ENCODE results near the gene CCDC40.
"Not testable (repeated sequence)": the region's sequence is repeated elsewhere in the genome, so short reads cannot be mapped to it uniquely, and the experiment has no call there.

The CCDC40 gene

GRCh38 chr17:80035937-80036714 lies at the start of gene CCDC40:
CCDC40 (plus strand) TSS chr17:80036642; CDS start chr17:80036663, 21 bp downstream.
- peak; percentile 31 to 47 (median 34) for DNase-seq (ENCODE audit: low read depth in 3 of 3, low spot score in 1 of 3)

- DNase-seq (ENCODE audit: low read depth in 3 of 3, low spot score in 1 of 3), result no peak
Observed at GRCh38 chr17:79987187-79987934, 49.1 kb upstream of the CCDC40 start.

- DNase-seq (ENCODE audit: low read depth in 3 of 3, low spot score in 1 of 3), result no peak
Observed at GRCh38 chr17:79987935-79988184, 48.6 kb upstream of the CCDC40 start.

- DNase-seq (ENCODE audit: low read depth in 3 of 3, low spot score in 1 of 3), result no peak
Observed at GRCh38 chr17:79988185-79988971, 48.1 kb upstream of the CCDC40 start.

GRCh38 chr17:79989106-79989835 lies 47.2 kb upstream of the CCDC40 start:
- no peak for DNase-seq (ENCODE audit: low read depth in 3 of 3, low spot score in 1 of 3)

- DNase-seq (ENCODE audit: low read depth in 3 of 3, low spot score in 1 of 3), result no peak
Observed at GRCh38 chr17:79990051-79990592, 46.3 kb upstream of the CCDC40 start.

- no peak for DNase-seq (ENCODE audit: low read depth in 3 of 3, low spot score in 1 of 3)
Observed at GRCh38 chr17:79990704-79991103, 45.7 kb upstream of the CCDC40 start.

- peak; percentile 60 to 74 (median 65) for DNase-seq (ENCODE audit: low read depth in 3 of 3, low spot score in 1 of 3)
Observed at GRCh38 chr17:79991140-79991923, 45.1 kb upstream of the CCDC40 start.

- no peak for DNase-seq (ENCODE audit: low read depth in 3 of 3, low spot score in 1 of 3)
Observed at GRCh38 chr17:79991924-79992648, 44.4 kb upstream of the CCDC40 start.

- DNase-seq (ENCODE audit: low read depth in 3 of 3, low spot score in 1 of 3), result no peak
Observed at GRCh38 chr17:79992649-79993389, 43.6 kb upstream of the CCDC40 start.

GRCh38 chr17:79993390-79994227 lies 42.8 kb upstream of the CCDC40 start:
- peak in 1 of 3 donors; percentile 32 for DNase-seq (ENCODE audit: low read depth in 3 of 3, low spot score in 1 of 3)

- not testable (repeated sequence) for DNase-seq (ENCODE audit: low read depth in 3 of 3, low spot score in 1 of 3)
Observed at GRCh38 chr17:79994228-79994569, 42.2 kb upstream of the CCDC40 start.

GRCh38 chr17:79994602-79995001 lies 41.8 kb upstream of the CCDC40 start:
- DNase-seq (ENCODE audit: low read depth in 3 of 3, low spot score in 1 of 3), result no peak

GRCh38 chr17:79995696-79996095 lies 40.7 kb upstream of the CCDC40 start:
- no peak for DNase-seq (ENCODE audit: low read depth in 3 of 3, low spot score in 1 of 3)

- DNase-seq (ENCODE audit: low read depth in 3 of 3, low spot score in 1 of 3), result no peak
Observed at GRCh38 chr17:79996291-79996690, 40.2 kb upstream of the CCDC40 start.

GRCh38 chr17:79997011-79997660 lies 39.3 kb upstream of the CCDC40 start:
- DNase-seq (ENCODE audit: low read depth in 3 of 3, low spot score in 1 of 3), result peak; percentile 26 to 66 (median 37)

- no peak for DNase-seq (ENCODE audit: low read depth in 3 of 3, low spot score in 1 of 3)
Observed at GRCh38 chr17:80000136-80000535, 36.3 kb upstream of the CCDC40 start.
